HCT116 (cell line): ENCODE data around the gene CFAP53. TPM values are rescaled to one million over a fixed set of nuclear protein-coding genes. Genes with fewer than 3 reads are reported as not detected.
A peak's percentile ranks its signal among the peaks of the same experiment; 100 is the strongest.

ENCODE experiments used
- ATAC-seq: fragments of 200-7000 bp; cut with Tn5 transposase; 2 replicates; pipeline ENCODE4 v1.9.1; 2020; ENCODE audit warnings: mild to moderate bottlenecking, moderate library complexity
- BruUV-seq: library from RNA; stranded (reverse); fragments of 400-500 nt; replicated peaks from 2 replicates; lab custom pipeline; 2021; lab: Mats Ljungman, UMichigan
- CTCF ChIA-PET: fragments of 300-600 bp; sonication (Branson Sonifier 250); formaldehyde crosslinking; loops from one replicate; lab custom pipeline; 2021; ENCODE audit warnings: antibody characterized with exemption; lab: Charles Lee
- POLR2A ChIA-PET: fragments of 300-600, 350-600 bp; sonication (Branson Sonifier 250); formaldehyde crosslinking; loops from one replicate; lab custom pipeline; 2021; ENCODE audit warnings: antibody characterized with exemption; lab: Charles Lee
- RAD21 ChIA-PET, 2 experiments: fragments of 300-600 bp; sonication (Branson Sonifier 250); formaldehyde crosslinking; loops; one replicate each; lab custom pipeline; 2023; ENCODE audit warnings: low total read pairs in 2 of 2; ENCODE audit not compliant: uncharacterized antibody in 2 of 2, unreplicated experiment in 2 of 2, low non-redundant PET in 1 of 2; lab: Charles Lee
- DNase-seq: peaks from one replicate; pipeline ENCODE4 v3.0.0-alpha.2; 2010; ENCODE audit warnings: low read depth, low spot score
- H2AFZ ChIP-seq: fragments of 200-600 bp; shearing (Covaris generic), sonication (generic); 2 replicates; pipeline ENCODE4 v1.6.1; 2017; ENCODE audit warnings: low read depth, mixed run types, mixed read lengths, antibody characterized with exemption, low read length; ENCODE audit not compliant: poor library complexity, severe bottlenecking
- H3K27ac ChIP-seq: 2 replicates; pipeline ENCODE4 v1.5.1; 2012; ENCODE audit warnings: low read depth, low read length
- H3K27me3 ChIP-seq: fragments of 200-600 bp; sonication (generic); 2 replicates; pipeline ENCODE4 v1.6.1; 2016; ENCODE audit warnings: mixed run types, low read length, mixed read lengths; ENCODE audit not compliant: insufficient read depth
- H3K36me3 ChIP-seq, 2 experiments: fragments of 200-500 bp in 1 of 2; fragments of 200-600 bp in 1 of 2; sonication (Bioruptor generic) in 1 of 2; sonication (generic) in 1 of 2; 2 replicates each; pipeline versions ENCODE4 v1.5.1 to v1.6.1; 2014 to 2016; ENCODE audit warnings: low read length in 2 of 2, inconsistent platforms in 1 of 2, mixed read lengths in 1 of 2, mixed run types in 1 of 2; ENCODE audit not compliant: insufficient read depth in 2 of 2, control insufficient read depth in 1 of 2
- H3K4me1 ChIP-seq, 2 experiments: fragments of 200-600 bp in 1 of 2; sonication (generic) in 1 of 2; 2 replicates each; pipeline versions ENCODE4 v1.5.1 to v1.6.1; 2012 to 2017; ENCODE audit warnings: low read length in 2 of 2, inconsistent platforms in 1 of 2, mild to moderate bottlenecking in 1 of 2, mixed read lengths in 1 of 2, mixed run types in 1 of 2, moderate library complexity in 1 of 2; ENCODE audit not compliant: insufficient read depth in 2 of 2, control insufficient read depth in 1 of 2
- H3K4me2 ChIP-seq: fragments of 200-600 bp; sonication (generic); 2 replicates; pipeline ENCODE4 v1.6.1; 2017; ENCODE audit warnings: mixed run types, low read length, mixed read lengths
- H3K4me3 ChIP-seq, 2 experiments: fragments of 200-600 bp in 1 of 2; sonication (generic) in 1 of 2; replicated peaks in 1 of 2; 2 replicates each; pipeline ENCODE4 v1.5.1; 2011 to 2016; ENCODE audit warnings: low read length in 2 of 2, control low read depth in 1 of 2, low read depth in 1 of 2, mild to moderate bottlenecking in 1 of 2, mixed read lengths in 1 of 2, mixed run types in 1 of 2
- H3K79me2 ChIP-seq: fragments of 200-600 bp; sonication (generic); 2 replicates; pipeline ENCODE4 v1.6.1; 2017; ENCODE audit warnings: mild to moderate bottlenecking, mixed run types, low read length, moderate library complexity, mixed read lengths; ENCODE audit not compliant: insufficient read depth
- H3K9ac ChIP-seq: fragments of 200-600 bp; sonication (generic); 2 replicates; pipeline ENCODE4 v1.6.1; 2016; ENCODE audit warnings: low read length, mixed read lengths
- H3K9me2 ChIP-seq: fragments of 200-600 bp; sonication (generic), shearing (Covaris generic); 2 replicates; pipeline ENCODE4 v1.6.1; 2017; ENCODE audit warnings: mixed run types, mild to moderate bottlenecking, moderate library complexity; ENCODE audit not compliant: insufficient read depth
- H3K9me3 ChIP-seq, 2 experiments: fragments of 200-500 bp in 1 of 2; fragments of 200-600 bp in 1 of 2; sonication (Bioruptor generic) in 1 of 2; sonication (generic) in 1 of 2; 2 replicates each; pipeline ENCODE4 v1.6.1; 2014 to 2017; ENCODE audit warnings: low read length in 2 of 2, mixed read lengths in 2 of 2, inconsistent platforms in 1 of 2, low read depth in 1 of 2, mild to moderate bottlenecking in 1 of 2, mixed run types in 1 of 2, moderate library complexity in 1 of 2; ENCODE audit not compliant: control insufficient read depth in 1 of 2, insufficient read depth in 1 of 2
- H4K20me1 ChIP-seq: fragments of 200-600 bp; sonication (generic), shearing (Covaris generic); 2 replicates; pipeline ENCODE4 v1.6.1; 2017; ENCODE audit warnings: mixed run types, mild to moderate bottlenecking, moderate library complexity; ENCODE audit not compliant: insufficient read depth
- CBX3 ChIP-seq: IDR thresholded peaks from 2 replicates; pipeline ENCODE4 v1.6.1; 2012; ENCODE audit warnings: low read depth
- EZH2 ChIP-seq: fragments of 200-600 bp; sonication (generic); IDR thresholded peaks from 2 replicates; pipeline ENCODE4 v1.6.1; 2017; ENCODE audit warnings: antibody characterized with exemption, mixed run types
- EZH2phosphoT487 ChIP-seq: fragments of 200-600 bp; IDR thresholded peaks from 2 replicates; pipeline ENCODE4 v1.6.1; 2018; ENCODE audit warnings: antibody characterized with exemption, borderline replicate concordance
- FOSL1 ChIP-seq: IDR thresholded peaks from 2 replicates; pipeline ENCODE4 v1.6.1; 2012; ENCODE audit warnings: low read depth
- POLR2A ChIP-seq: IDR thresholded peaks from 2 replicates; pipeline ENCODE4 v1.7.0; 2011; ENCODE audit warnings: borderline replicate concordance; ENCODE audit not compliant: insufficient read depth, insufficient read length; ENCODE audit errors: extremely low read depth
- RAD21 ChIP-seq: IDR thresholded peaks from 2 replicates; pipeline ENCODE4 v1.6.1; 2012; ENCODE audit warnings: low read depth, mild to moderate bottlenecking
- SIN3A ChIP-seq: IDR thresholded peaks from 2 replicates; pipeline ENCODE4 v1.6.1; 2012; ENCODE audit warnings: low read depth
- SP1 ChIP-seq: IDR thresholded peaks from 2 replicates; pipeline ENCODE4 v1.6.1; 2012; ENCODE audit warnings: low read depth
- TCF7L2 ChIP-seq: IDR thresholded peaks from 2 replicates; pipeline ENCODE4 v1.7.0; 2011; ENCODE audit warnings: borderline replicate concordance, inconsistent platforms; ENCODE audit not compliant: insufficient read depth, insufficient read length; ENCODE audit errors: extremely low read depth
- ZNF274 ChIP-seq: fragments of 200-500 bp; sonication (Bioruptor generic); IDR thresholded peaks from 2 replicates; pipeline ENCODE4 v1.6.1; 2014; ENCODE audit warnings: mild to moderate bottlenecking, low read depth, low read length, inconsistent platforms
- intact Hi-C: fragments of 100-400 bp; cut with micrococcal nuclease; formaldehyde crosslinking; loops from 2 replicates; pipeline ENCODE4 v1.10.0; 2022
- total RNA-seq: library from RNA; stranded (reverse); gene quantifications from one replicate; pipeline ENCODE4 v1.2.1, GENCODE V29; 2021; ENCODE audit not compliant: unreplicated experiment
- TF ChIP-seq, protein P1 (sequence below): IDR thresholded peaks from 2 replicates; pipeline ENCODE4 v1.6.1; 2012
- TF ChIP-seq, protein P2 (sequence below), 3 experiments: fragments of 200-600 bp in 1 of 3; sonication (generic) in 1 of 3; IDR thresholded peaks in 2 of 3; conservative IDR thresholded peaks in 1 of 3; 2 replicates each; pipeline ENCODE4 v1.5.1; 2012 to 2017; ENCODE audit warnings: low read depth in 2 of 3, low read length in 2 of 3, antibody characterized with exemption in 1 of 3, borderline replicate concordance in 1 of 3, control low read depth in 1 of 3, mild to moderate bottlenecking in 1 of 3, mixed read lengths in 1 of 3, mixed run types in 1 of 3, moderate library complexity in 1 of 3; ENCODE audit not compliant: insufficient read depth in 1 of 3

Gene CFAP53
- total RNA-seq, 1 experiment from 2014 or later: 1.1 TPM

DNA sequence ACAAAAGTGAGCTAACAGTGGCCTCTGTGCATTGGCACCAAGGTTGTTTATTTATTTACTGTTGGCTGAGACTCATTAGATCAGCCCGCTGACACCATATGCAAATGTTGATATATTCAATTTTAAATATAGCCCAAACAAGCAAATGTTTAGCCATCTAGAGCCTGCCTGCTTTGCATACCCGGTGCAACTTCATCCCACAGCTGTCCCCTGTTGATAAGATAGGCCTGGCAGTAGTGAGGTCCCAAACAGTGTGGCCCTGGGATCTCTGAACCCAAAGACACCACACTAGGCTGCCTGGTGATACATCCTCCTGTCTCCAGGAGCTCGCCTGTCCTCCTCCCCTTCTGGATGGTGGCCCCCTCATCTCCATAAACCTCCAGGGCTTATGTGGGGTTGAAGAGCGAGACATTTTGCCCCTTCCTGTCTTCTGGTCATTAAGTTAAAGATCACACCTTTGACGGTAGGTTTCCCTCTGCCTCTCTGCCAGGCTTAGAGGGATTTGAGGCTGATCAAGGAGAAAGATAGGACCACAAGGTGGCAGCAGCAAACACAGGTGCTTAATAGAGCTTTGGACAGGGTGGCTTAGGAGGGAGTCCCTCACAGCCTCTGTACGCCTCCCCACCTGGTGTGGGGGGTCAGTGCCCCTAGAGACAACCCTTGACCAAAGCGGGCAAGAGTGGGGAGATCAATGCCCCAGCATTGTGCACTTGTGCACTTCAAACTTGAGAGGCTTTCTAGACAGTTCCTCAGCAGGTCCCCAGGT, 47.7 kb downstream of the CFAP53 start:
- no peaks in the 10 kb centered on the region for H3K4me1 ChIP-seq
- no peaks in the 10 kb centered on the region for H3K9me2 ChIP-seq
- no peak overlapping the region for H2AFZ ChIP-seq
- H3K79me2 ChIP-seq: no peaks in the 10 kb centered on the region
- H4K20me1 ChIP-seq: no peaks in the 10 kb centered on the region
- no TSS peak for BruUV-seq
- H3K9ac ChIP-seq: no peak overlapping the region
- ATAC-seq (peak; percentile 97), DNase-seq (peak; percentile 33)
- POLR2A ChIA-PET: interaction anchor here (1.0 kb wide), 1 partner anchor 138 kb away, joined by 7 read pairs; no protein-coding TSS in a partner anchor
- RAD21 ChIA-PET: interaction anchor here (0.8 to 1.4 kb wide), 2 partner anchors 138 kb away, joined by 5 to 12 read pairs; no protein-coding TSS in a partner anchor
- CTCF ChIA-PET: interaction anchor here (1.5 to 3.8 kb wide), 4 partner anchors 10 to 210 kb away, joined by 7 to 80 read pairs (median 16); no protein-coding TSS in a partner anchor
- no peaks in the 10 kb centered on the region for H3K27me3 ChIP-seq
- TF ChIP-seq POLR2A (no peak), TCF7L2 (no peak), EZH2 (no peak), FOSL1 (no peak), EZH2phosphoT487 (no peak), SIN3A (no peak), SP1 (no peak), RAD21 (peak; percentile 68), ZNF274 (no peak), CBX3 (no peak)
- TF ChIP-seq, protein P1, sequence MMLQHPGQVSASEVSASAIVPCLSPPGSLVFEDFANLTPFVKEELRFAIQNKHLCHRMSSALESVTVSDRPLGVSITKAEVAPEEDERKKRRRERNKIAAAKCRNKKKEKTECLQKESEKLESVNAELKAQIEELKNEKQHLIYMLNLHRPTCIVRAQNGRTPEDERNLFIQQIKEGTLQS: no peak
- TF ChIP-seq, protein P2, sequence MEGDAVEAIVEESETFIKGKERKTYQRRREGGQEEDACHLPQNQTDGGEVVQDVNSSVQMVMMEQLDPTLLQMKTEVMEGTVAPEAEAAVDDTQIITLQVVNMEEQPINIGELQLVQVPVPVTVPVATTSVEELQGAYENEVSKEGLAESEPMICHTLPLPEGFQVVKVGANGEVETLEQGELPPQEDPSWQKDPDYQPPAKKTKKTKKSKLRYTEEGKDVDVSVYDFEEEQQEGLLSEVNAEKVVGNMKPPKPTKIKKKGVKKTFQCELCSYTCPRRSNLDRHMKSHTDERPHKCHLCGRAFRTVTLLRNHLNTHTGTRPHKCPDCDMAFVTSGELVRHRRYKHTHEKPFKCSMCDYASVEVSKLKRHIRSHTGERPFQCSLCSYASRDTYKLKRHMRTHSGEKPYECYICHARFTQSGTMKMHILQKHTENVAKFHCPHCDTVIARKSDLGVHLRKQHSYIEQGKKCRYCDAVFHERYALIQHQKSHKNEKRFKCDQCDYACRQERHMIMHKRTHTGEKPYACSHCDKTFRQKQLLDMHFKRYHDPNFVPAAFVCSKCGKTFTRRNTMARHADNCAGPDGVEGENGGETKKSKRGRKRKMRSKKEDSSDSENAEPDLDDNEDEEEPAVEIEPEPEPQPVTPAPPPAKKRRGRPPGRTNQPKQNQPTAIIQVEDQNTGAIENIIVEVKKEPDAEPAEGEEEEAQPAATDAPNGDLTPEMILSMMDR (IDR thresholded peaks at IDR 0.05 in 2 of 3, conservative IDR thresholded peaks at IDR 0.05 in 1 of 3; ENCODE audit: borderline replicate concordance in 1 of 3, insufficient read depth in 1 of 3, low read depth in 2 of 3, low read length in 2 of 3): peak; percentile 55 to 67 (median 66)
- TF ChIP-seq, all 23 proteins: peak for 2
- Histone ChIP-seq H3K36me3 (no peaks in the 10 kb centered on the region), H3K4me2 (no peak overlapping the region), H3K9me3 (no peaks in the 10 kb centered on the region; a peak in 1 of 4 replicates), H3K4me3 (no peak overlapping the region), H3K27ac (no peak overlapping the region)
- intact Hi-C loops: loop anchor here (1.0 kb wide), 2 partner anchors 139 to 211 kb away; no protein-coding TSS in a partner anchor
